GM12878 (cell line): Measurements from ENCODE around the gene ACACA. TPM values are rescaled to one million over a fixed set of nuclear protein-coding genes. Genes with fewer than 3 reads are reported as not detected.

Experiments
- ATAC-seq: fragments of 200-7000 bp; cut with Tn5 transposase; 3 replicates; pipeline ENCODE4 v1.9.1; 2020; ENCODE audit warnings: mild to moderate bottlenecking, moderate library complexity
- BruUV-seq: library from RNA; stranded (reverse); fragments of 400-500 nt; replicated peaks from 2 replicates; lab custom pipeline; 2021; lab: Mats Ljungman, UMichigan
- CTCF ChIA-PET: fragments of 300-600 bp; sonication (Branson Sonifier 250); formaldehyde crosslinking; extraction: SDS; loops from one replicate; lab custom pipeline; 2021; ENCODE audit warnings: inconsistent platforms; lab: Yijun Ruan, JAX
- POLR2A ChIA-PET: fragments of 350-600 bp; formaldehyde crosslinking; extraction: SDS; loops from one replicate; lab custom pipeline; 2021; ENCODE audit warnings: inconsistent platforms; lab: Charles Lee
- RAD21 ChIA-PET: fragments of 300-600 bp; sonication (Branson Sonifier 250); formaldehyde crosslinking; loops from one replicate; lab custom pipeline; 2023; ENCODE audit warnings: antibody characterized with exemption; ENCODE audit not compliant: unreplicated experiment; lab: Charles Lee
- SMC1A ChIA-PET: fragments of 300-600 bp; sonication (Branson Sonifier 250); formaldehyde crosslinking; loops from one replicate; lab custom pipeline; 2023; ENCODE audit not compliant: unreplicated experiment, uncharacterized antibody; lab: Charles Lee
- DNase-seq: peaks from one replicate; pipeline ENCODE4 v3.0.0-alpha.2; 2011; ENCODE audit warnings: low read depth, low spot score
- FAIRE-seq: peaks from 3 replicates; lab custom pipeline; 2011; peaks lifted over from hg19 to GRCh38; lab: Jason Lieb, UNC
- H2AFZ ChIP-seq: 2 replicates; pipeline ENCODE4 v1.6.0; 2011; ENCODE audit warnings: low read depth, low read length, control low read depth; ENCODE audit not compliant: control insufficient read depth
- H3K27ac ChIP-seq: 2 replicates; pipeline ENCODE4 v1.5.1; 2011; ENCODE audit warnings: control low read depth; ENCODE audit not compliant: control insufficient read depth, insufficient read depth
- H3K27me3 ChIP-seq, 2 experiments: replicated peaks in 1 of 2; 2 replicates each; pipeline versions ENCODE4 v1.6.0 to v1.6.1; 2011; ENCODE audit warnings: low read length in 1 of 2; ENCODE audit not compliant: control insufficient read depth in 2 of 2, insufficient read depth in 2 of 2
- H3K36me3 ChIP-seq, 2 experiments: 2 replicates each; pipeline ENCODE4 v1.5.1; 2011; ENCODE audit warnings: low read length in 1 of 2; ENCODE audit not compliant: control insufficient read depth in 2 of 2, insufficient read depth in 2 of 2
- H3K4me1 ChIP-seq: 2 replicates; pipeline ENCODE4 v1.6.1; 2011; ENCODE audit warnings: mild to moderate bottlenecking, low read length, moderate library complexity, mixed read lengths; ENCODE audit not compliant: control insufficient read depth, insufficient read depth
- H3K4me2 ChIP-seq: 2 replicates; pipeline ENCODE4 v1.6.0; 2011; ENCODE audit warnings: control low read depth; ENCODE audit not compliant: control insufficient read depth, insufficient read depth
- H3K4me3 ChIP-seq: fragments of 200-600 bp; sonication (generic); 2 replicates; pipeline ENCODE4 v1.5.1; 2016
- H3K79me2 ChIP-seq: 2 replicates; pipeline ENCODE4 v1.6.0; 2011; ENCODE audit warnings: low read length; ENCODE audit not compliant: control insufficient read depth, insufficient read depth
- H3K9ac ChIP-seq: 2 replicates; pipeline ENCODE4 v1.8.0; 2011; ENCODE audit warnings: low read length, control low read depth, mixed read lengths; ENCODE audit not compliant: control insufficient read depth, insufficient read depth
- H3K9me3 ChIP-seq: replicated peaks from 3 replicates; pipeline ENCODE4 v1.5.1; 2011; ENCODE audit warnings: mild to moderate bottlenecking, low read length; ENCODE audit not compliant: control insufficient read depth, insufficient read depth
- H4K20me1 ChIP-seq: 2 replicates; pipeline ENCODE4 v1.6.0; 2011; ENCODE audit not compliant: control insufficient read depth, insufficient read depth
- BACH1 ChIP-seq: fragments of 450-650 bp; IDR thresholded peaks from 2 replicates; pipeline ENCODE4 v1.6.1; 2017; ENCODE audit warnings: mild to moderate bottlenecking, borderline replicate concordance
- BCLAF1 ChIP-seq: fragments of 450-650 bp; IDR thresholded peaks from 2 replicates; pipeline ENCODE4 v1.6.1; 2017; ENCODE audit warnings: antibody characterized with exemption, mild to moderate bottlenecking, moderate library complexity
- BHLHE40 ChIP-seq, 2 experiments: fragments of 450-650 bp in 1 of 2; IDR thresholded peaks; 2 replicates each; pipeline ENCODE4 v1.6.1; 2011 to 2017; ENCODE audit warnings: low read depth in 2 of 2, borderline replicate concordance in 1 of 2, improper control_type of control experiment in 1 of 2, low read length in 1 of 2, mild to moderate bottlenecking in 1 of 2
- CEBPB ChIP-seq, 2 experiments: fragments of 150-350 bp in 1 of 2; IDR thresholded peaks; 2 replicates each; pipeline ENCODE4 v1.6.1; 2012 to 2014; ENCODE audit warnings: low read depth in 2 of 2, low read length in 2 of 2, borderline replicate concordance in 1 of 2, inconsistent platforms in 1 of 2
- CHD1 ChIP-seq: IDR thresholded peaks from 2 replicates; pipeline ENCODE4 v1.6.1; 2012; ENCODE audit warnings: low read depth, low read length, improper control_type of control experiment
- DPF2 ChIP-seq: fragments of 450-650 bp; IDR thresholded peaks from 2 replicates; pipeline ENCODE4 v1.6.1; 2017; ENCODE audit warnings: mild to moderate bottlenecking
- E2F8 ChIP-seq: fragments of 450-650 bp; IDR thresholded peaks from 2 replicates; pipeline ENCODE4 v1.6.1; 2018; ENCODE audit warnings: mild to moderate bottlenecking, low read depth, moderate library complexity; ENCODE audit not compliant: partially characterized antibody
- FOS ChIP-seq: IDR thresholded peaks from 3 replicates; pipeline ENCODE4 v1.6.1; 2011; ENCODE audit warnings: borderline replicate concordance; ENCODE audit not compliant: insufficient read length; ENCODE audit errors: extremely low read depth
- HCFC1 ChIP-seq: fragments of 150-350 bp; IDR thresholded peaks from 2 replicates; pipeline ENCODE4 v1.6.1; 2014; ENCODE audit warnings: low read length
- JUNB ChIP-seq: IDR thresholded peaks from 2 replicates; pipeline ENCODE4 v1.6.1; 2016; ENCODE audit warnings: antibody characterized with exemption, mild to moderate bottlenecking
- MEF2B ChIP-seq: fragments of 450-650 bp; IDR thresholded peaks from 2 replicates; pipeline ENCODE4 v1.6.1; 2018; ENCODE audit warnings: mild to moderate bottlenecking, moderate library complexity; ENCODE audit not compliant: partially characterized antibody, poor library complexity, severe bottlenecking
- MYB ChIP-seq: fragments of 150-350 bp; IDR thresholded peaks from 2 replicates; pipeline ENCODE4 v1.6.1; 2014; ENCODE audit warnings: mild to moderate bottlenecking, low read depth, low read length, borderline replicate concordance
- NR2C2 ChIP-seq: IDR thresholded peaks from 2 replicates; pipeline ENCODE4 v1.6.1; 2011; ENCODE audit warnings: borderline replicate concordance, low read depth; ENCODE audit not compliant: control insufficient read depth, insufficient read length
- RCOR1 ChIP-seq: conservative IDR thresholded peaks from 2 replicates; pipeline ENCODE4 v1.6.1; 2012; ENCODE audit warnings: low read depth, low read length, improper control_type of control experiment
- SREBF2 ChIP-seq: IDR thresholded peaks from 2 replicates; pipeline ENCODE4 v1.6.1; 2012; ENCODE audit warnings: mild to moderate bottlenecking, low read length
- TBL1XR1 ChIP-seq: IDR thresholded peaks from 2 replicates; pipeline ENCODE4 v1.6.1; 2012; ENCODE audit warnings: low read depth, low read length, improper control_type of control experiment
- ZBTB11 ChIP-seq: fragments of 450-650 bp; formaldehyde crosslinking; IDR thresholded peaks from 2 replicates; pipeline ENCODE4 v1.5.0; 2022; ENCODE audit warnings: mild to moderate bottlenecking, missing genetic modification characterization
- in situ Hi-C: fragments of 300-500 bp; cut with MboI; formaldehyde crosslinking; loops from 9 replicates; pipeline ENCODE4 v1.14.3; 2018; ENCODE audit warnings: mixed read lengths
- intact Hi-C: fragments of 100-400 bp; cut with micrococcal nuclease; formaldehyde crosslinking; loops from one replicate; pipeline ENCODE4 v1.14.2; 2022; ENCODE audit not compliant: unreplicated experiment
- polyA plus RNA-seq, 11 experiments: library from polyadenylated mRNA; depleted of rRNA in 4 of 11; unstranded in 6 of 11; stranded (reverse) in 5 of 11; fragments of >200 nt; fragmentation: Nextera tagmentation in 4 of 11; fragmentation: Illumina TruSeq in 1 of 11; extraction: Ambion mirVana in 4 of 11; extraction: Trizol in 1 of 11; gene quantifications; 1 replicate in 1 of 11; 2 replicates in 10 of 11; pipeline versions ENCODE4 v1.2.1 to v1.2.3, GENCODE V29; 2011 to 2016; ENCODE audit warnings: inconsistent platforms in 2 of 11, missing spikeins in 2 of 11, low read depth in 1 of 11
- total RNA-seq, 4 experiments: library from RNA; depleted of rRNA in 3 of 4; stranded (reverse); fragments of >200 nt in 3 of 4; fragmentation: Illumina TruSeq in 1 of 4; extraction: Trizol in 1 of 4; gene quantifications; 2 replicates each; pipeline versions ENCODE4 v1.2.1 to v1.2.3, GENCODE V29; 2013 to 2021

The ACACA gene
- total and polyA plus RNA-seq, 10 of the 15 experiments (the other 5 are each of a cell fraction or from before 2014, with no cell fraction given), result 12.9 to 74.2 (median 32.0) TPM

GRCh38 chr17:37092701-37093100 lies 313.9 kb downstream of the ACACA start:
- ATAC-seq (no peak), FAIRE-seq (no peak), DNase-seq (no peak)
- in situ Hi-C loops (no loop called here), intact Hi-C loops (no loop called here)
- no peaks in the 10 kb centered on the region for H3K27me3 ChIP-seq
- H4K20me1 ChIP-seq, result no peaks in the 10 kb centered on the region
- ChIA-PET RAD21 (no interaction called here), SMC1A (no interaction called here), POLR2A (no interaction called here), CTCF (no interaction called here)
- H3K4me2 ChIP-seq, result no peak overlapping the region
- H3K9ac ChIP-seq, result no peak overlapping the region
- H3K36me3 ChIP-seq, result peaks cover 20 to 23% of the 10 kb centered on the region in 2 experiments
- no peak overlapping the region for H2AFZ ChIP-seq
- no peaks in the 10 kb centered on the region for H3K9me3 ChIP-seq
- H3K4me3 ChIP-seq, result no peak overlapping the region
- H3K79me2 ChIP-seq, result no peaks in the 10 kb centered on the region
- H3K4me1 ChIP-seq, result peaks cover 9% of the 10 kb centered on the region
- no TSS peak for BruUV-seq
- no peak overlapping the region for H3K27ac ChIP-seq
- TF ChIP-seq JUNB (no peak), BACH1 (no peak), E2F8 (no peak), ZBTB11 (CRISPR knock-in tag) (no peak), MEF2B (no peak), MYB (no peak), CEBPB (IDR thresholded peaks at IDR 0.05; ENCODE audit: borderline replicate concordance in 1 of 2, low read depth in 2 of 2, low read length in 2 of 2) (no peak), FOS (no peak), BCLAF1 (no peak), RCOR1 (no peak), CHD1 (no peak), NR2C2 (no peak), DPF2 (no peak), BHLHE40 (IDR thresholded peaks at IDR 0.05; ENCODE audit: borderline replicate concordance in 1 of 2, low read depth in 2 of 2, low read length in 1 of 2) (no peak), HCFC1 (no peak), SREBF2 (no peak), TBL1XR1 (no peak)
